SK-N-MC (cell line): Measurements from ENCODE around the gene DUS1L.

Experiments used
- FOXP2 ChIP-seq: optimal IDR thresholded peaks from 2 replicates; pipeline ENCODE3; 2011; ENCODE audit warnings: mild to moderate bottlenecking, moderate library complexity; ENCODE audit not compliant: insufficient read depth; ENCODE audit errors: extremely low read length, control extremely low read depth
- POLR2AphosphoS5 ChIP-seq: IDR thresholded peaks from 2 replicates; pipeline ENCODE4 v1.6.1; 2012; ENCODE audit warnings: mild to moderate bottlenecking, low read depth, low read length, borderline replicate concordance

GRCh38 chr17:82016061-82016874 is 49.3 kb downstream of the DUS1L start:
- no peak for TF ChIP-seq POLR2AphosphoS5
- no peak for TF ChIP-seq FOXP2
